Osteoblast (primary cell): ENCODE measurements around the gene TACR2. TPM values are rescaled to one million over a fixed set of nuclear protein-coding genes. Genes with fewer than 3 reads are reported as not detected.

ENCODE experiments used
- DNase-seq: peaks from one replicate; pipeline ENCODE4 v3.0.0; 2011; ENCODE audit warnings: low spot score, mixed read lengths; ENCODE audit not compliant: insufficient read length; ENCODE audit errors: missing footprints
- H2AFZ ChIP-seq: 2 replicates; pipeline ENCODE4 v1.6.0; 2011; ENCODE audit warnings: mild to moderate bottlenecking, low read length
- H3K27ac ChIP-seq: 2 replicates; pipeline ENCODE4 v1.5.1; 2011; ENCODE audit warnings: mild to moderate bottlenecking, low read depth, low read length, moderate library complexity
- H3K27me3 ChIP-seq: 2 replicates; pipeline ENCODE4 v1.6.0; 2012; ENCODE audit warnings: mild to moderate bottlenecking, control low read depth, inconsistent platforms, low read length, moderate library complexity; ENCODE audit not compliant: insufficient read depth
- H3K36me3 ChIP-seq: 2 replicates; pipeline ENCODE4 v1.5.1; 2011; ENCODE audit warnings: mild to moderate bottlenecking, low read length, control low read depth, moderate library complexity; ENCODE audit not compliant: insufficient read depth
- H3K4me1 ChIP-seq: 2 replicates; pipeline ENCODE4 v1.5.1; 2011; ENCODE audit warnings: mild to moderate bottlenecking, low read length, control low read depth, moderate library complexity; ENCODE audit not compliant: insufficient read depth
- H3K4me2 ChIP-seq: 2 replicates; pipeline ENCODE4 v1.6.0; 2011; ENCODE audit warnings: mild to moderate bottlenecking, low read length; ENCODE audit not compliant: insufficient read depth
- H3K4me3 ChIP-seq: fragments of 200-600 bp; sonication (generic); 3 replicates; pipeline ENCODE4 v1.5.1; 2012; ENCODE audit warnings: mild to moderate bottlenecking, low read length, inconsistent platforms; ENCODE audit not compliant: insufficient read depth
- H3K79me2 ChIP-seq: 2 replicates; pipeline ENCODE4 v1.6.0; 2012; ENCODE audit warnings: mild to moderate bottlenecking, low read length, control low read depth, inconsistent platforms; ENCODE audit not compliant: insufficient read depth
- H3K9me3 ChIP-seq: 2 replicates; pipeline ENCODE4 v1.5.1; 2011; ENCODE audit warnings: low read depth, low read length, control low read depth
- H4K20me1 ChIP-seq: 2 replicates; pipeline ENCODE4 v1.6.0; 2012; ENCODE audit warnings: mild to moderate bottlenecking, low read length, control low read depth; ENCODE audit not compliant: insufficient read depth
- total RNA-seq: library from RNA; depleted of rRNA; stranded (reverse); fragments of >200 nt; gene quantifications from 2 replicates; pipeline ENCODE4 v1.2.3, GENCODE V29; 2012
- TF ChIP-seq, protein P1 (sequence below): IDR thresholded peaks from 2 replicates; pipeline ENCODE4 v1.5.1; 2011; ENCODE audit warnings: mild to moderate bottlenecking, low read depth, low read length, moderate library complexity; ENCODE audit errors: extremely low read depth

TACR2 gene
- total RNA-seq, 1 donor = 0.36 TPM

DNA sequence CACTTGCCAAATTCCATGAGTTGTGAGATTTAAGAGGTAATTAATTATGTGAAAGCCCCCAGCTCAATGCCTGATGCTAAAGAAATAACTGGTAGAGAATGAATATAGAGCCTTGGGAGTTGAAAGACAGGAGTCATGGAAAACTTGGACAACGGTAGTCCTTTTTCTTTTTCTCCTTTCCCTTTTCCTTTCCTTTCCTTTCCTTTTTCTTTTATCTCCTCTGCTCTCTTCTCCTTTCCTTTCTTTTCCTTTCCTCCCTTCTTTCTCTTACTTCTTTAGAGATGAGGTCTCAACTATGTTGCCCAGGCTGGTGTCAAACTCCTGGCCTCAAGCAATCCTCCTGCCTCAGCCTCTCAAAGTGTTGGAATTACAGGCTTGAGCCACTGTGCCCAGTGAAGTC, 26.6 kb upstream of the TACR2 start:
- Histone ChIP-seq H3K4me1 (peaks cover 47% of the 10 kb centered on the region), H3K27me3 (no peaks in the 10 kb centered on the region), H3K79me2 (no peaks in the 10 kb centered on the region), H2AFZ (no peak overlapping the region), H3K4me2 (no peak overlapping the region), H4K20me1 (no peaks in the 10 kb centered on the region), H3K36me3 (no peaks in the 10 kb centered on the region), H3K4me3 (no peak overlapping the region), H3K9me3 (no peaks in the 10 kb centered on the region), H3K27ac (no peak overlapping the region)
- DNase-seq = no peak
- TF ChIP-seq, protein P1, sequence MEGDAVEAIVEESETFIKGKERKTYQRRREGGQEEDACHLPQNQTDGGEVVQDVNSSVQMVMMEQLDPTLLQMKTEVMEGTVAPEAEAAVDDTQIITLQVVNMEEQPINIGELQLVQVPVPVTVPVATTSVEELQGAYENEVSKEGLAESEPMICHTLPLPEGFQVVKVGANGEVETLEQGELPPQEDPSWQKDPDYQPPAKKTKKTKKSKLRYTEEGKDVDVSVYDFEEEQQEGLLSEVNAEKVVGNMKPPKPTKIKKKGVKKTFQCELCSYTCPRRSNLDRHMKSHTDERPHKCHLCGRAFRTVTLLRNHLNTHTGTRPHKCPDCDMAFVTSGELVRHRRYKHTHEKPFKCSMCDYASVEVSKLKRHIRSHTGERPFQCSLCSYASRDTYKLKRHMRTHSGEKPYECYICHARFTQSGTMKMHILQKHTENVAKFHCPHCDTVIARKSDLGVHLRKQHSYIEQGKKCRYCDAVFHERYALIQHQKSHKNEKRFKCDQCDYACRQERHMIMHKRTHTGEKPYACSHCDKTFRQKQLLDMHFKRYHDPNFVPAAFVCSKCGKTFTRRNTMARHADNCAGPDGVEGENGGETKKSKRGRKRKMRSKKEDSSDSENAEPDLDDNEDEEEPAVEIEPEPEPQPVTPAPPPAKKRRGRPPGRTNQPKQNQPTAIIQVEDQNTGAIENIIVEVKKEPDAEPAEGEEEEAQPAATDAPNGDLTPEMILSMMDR = no peak

DNA sequence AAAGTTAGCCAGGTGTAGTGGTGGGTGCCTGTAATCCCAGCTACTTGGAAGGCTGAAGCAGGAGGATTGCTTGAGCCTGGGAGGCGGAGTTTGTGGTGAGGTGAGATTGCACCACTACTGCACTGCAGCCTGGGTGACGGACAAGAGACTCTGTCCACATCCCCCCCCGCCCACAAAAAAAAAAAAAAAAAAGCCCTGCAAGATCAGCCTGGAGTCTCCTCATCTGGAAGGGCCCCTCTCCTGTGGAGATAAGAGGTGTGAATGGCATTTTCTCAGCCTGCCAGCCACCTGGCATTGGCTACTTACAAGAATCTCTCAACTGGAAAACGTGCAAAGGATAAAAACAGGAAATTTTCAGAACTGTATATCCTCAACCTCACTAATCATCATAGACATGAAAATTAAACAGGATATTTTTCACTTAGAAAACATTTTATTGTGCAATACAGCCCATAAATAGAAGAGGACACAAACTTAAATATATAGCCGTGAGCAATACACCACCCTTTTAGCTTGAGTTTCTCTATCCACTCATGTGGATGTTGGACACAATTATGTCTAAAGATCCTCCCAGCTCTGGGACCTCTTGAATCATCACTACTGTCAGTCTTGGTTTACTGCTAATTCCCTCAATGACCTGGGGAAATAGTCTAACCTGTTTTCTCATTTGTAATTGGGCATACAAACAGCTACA, 23.2 kb upstream of the TACR2 start:
- H3K27ac ChIP-seq = no peak overlapping the region
- H3K4me2 ChIP-seq = peak overlapping the region; percentile 30
- no peaks in the 10 kb centered on the region for H3K9me3 ChIP-seq
- H3K27me3 ChIP-seq = no peaks in the 10 kb centered on the region
- no peaks in the 10 kb centered on the region for H3K79me2 ChIP-seq
- no peaks in the 10 kb centered on the region for H3K36me3 ChIP-seq
- TF ChIP-seq, protein P1 = no peak
- no peak overlapping the region for H2AFZ ChIP-seq
- no peaks in the 10 kb centered on the region for H4K20me1 ChIP-seq
- H3K4me3 ChIP-seq = no peak overlapping the region
- peaks cover 29% of the 10 kb centered on the region for H3K4me1 ChIP-seq
- DNase-seq = no peak

DNA sequence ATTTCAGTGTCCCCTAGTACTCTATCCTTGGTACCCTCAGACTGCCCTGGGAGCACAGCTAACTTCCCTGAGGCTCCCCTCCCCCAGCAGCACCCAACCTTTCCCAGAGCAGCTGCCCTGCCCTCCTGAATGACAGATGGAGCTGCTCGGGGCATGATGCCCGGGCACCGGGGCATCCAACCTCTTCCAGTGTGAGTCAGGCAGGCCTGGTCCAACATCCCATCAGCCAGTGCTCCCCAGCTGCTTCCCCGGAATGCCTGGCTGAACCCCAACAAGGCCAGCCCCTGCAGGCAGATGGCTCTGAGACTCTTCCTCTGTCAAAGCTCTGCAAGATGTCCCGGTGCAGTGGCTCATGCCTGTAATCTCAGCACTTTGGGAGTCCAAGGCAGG, 22.6 kb upstream of the TACR2 start:
- H3K27ac ChIP-seq = no peak overlapping the region
- TF ChIP-seq, protein P1 = no peak
- no peak overlapping the region for H3K4me3 ChIP-seq

DNA sequence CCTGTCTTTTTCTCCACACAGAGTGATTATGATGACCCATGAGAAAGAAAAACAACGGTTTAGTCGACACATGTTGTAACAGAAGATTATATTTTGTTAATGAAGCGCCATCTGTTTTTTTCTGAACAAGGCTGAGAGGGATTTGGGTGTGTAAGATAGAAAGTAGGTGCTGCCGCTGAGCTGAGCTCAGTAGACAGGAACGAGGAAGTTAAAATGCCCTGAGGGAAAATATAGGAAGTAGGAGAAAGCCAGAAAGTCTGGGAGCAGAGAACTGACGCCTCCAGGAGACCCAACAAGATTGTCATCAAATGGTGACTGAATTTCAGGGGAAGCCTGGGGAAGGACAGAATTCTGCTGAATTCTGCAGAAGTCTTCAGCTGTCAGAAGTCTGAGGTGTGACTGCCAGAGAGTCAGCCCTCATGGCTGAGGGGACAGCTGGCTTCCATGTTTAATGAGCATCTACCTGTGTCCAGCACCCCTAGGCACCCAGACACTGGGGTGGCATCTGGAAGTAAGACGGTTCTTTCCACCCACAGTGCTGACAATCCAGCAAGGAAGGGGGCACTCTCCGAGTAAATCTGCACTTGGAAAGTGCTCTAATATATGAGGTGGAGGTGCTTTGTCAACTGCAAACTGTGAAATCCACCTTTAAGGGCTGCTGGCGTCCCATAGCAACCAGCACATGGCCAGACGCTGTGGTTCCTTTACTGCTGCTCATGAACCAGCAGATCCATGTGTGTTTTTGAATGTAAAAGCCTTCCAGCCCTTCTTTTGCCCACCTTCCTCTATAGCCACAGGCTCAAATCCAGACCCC, 22.0 kb upstream of the TACR2 start:
- H3K4me3 ChIP-seq = peak overlapping the region; percentile 0
- H3K79me2 ChIP-seq = no peaks in the 10 kb centered on the region
- no peaks in the 10 kb centered on the region for H3K9me3 ChIP-seq
- H2AFZ ChIP-seq = peak overlapping the region; percentile 87
- H3K27ac ChIP-seq = peak overlapping the region; percentile 27
- no peaks in the 10 kb centered on the region for H3K27me3 ChIP-seq
- H3K4me1 ChIP-seq = peaks cover 28% of the 10 kb centered on the region
- no peaks in the 10 kb centered on the region for H4K20me1 ChIP-seq
- no peaks in the 10 kb centered on the region for H3K36me3 ChIP-seq
- peak overlapping the region; percentile 71 for H3K4me2 ChIP-seq
- TF ChIP-seq, protein P1 = no peak
- no peak for DNase-seq

More for the DNA sequence above, 22.6 kb upstream of the TACR2 start:
- H3K36me3 ChIP-seq = no peaks in the 10 kb centered on the region
- peaks cover 28% of the 10 kb centered on the region for H3K4me1 ChIP-seq
- H3K4me2 ChIP-seq = no peak overlapping the region
- no peaks in the 10 kb centered on the region for H3K27me3 ChIP-seq
- no peak overlapping the region for H2AFZ ChIP-seq
- DNase-seq = no peak
- H3K9me3 ChIP-seq = no peaks in the 10 kb centered on the region
- H4K20me1 ChIP-seq = no peaks in the 10 kb centered on the region
- no peaks in the 10 kb centered on the region for H3K79me2 ChIP-seq
